COLO668 (cell line): ENCODE results near the gene UBE2L5.
A peak's percentile ranks its signal among the peaks of the same experiment; 100 is the strongest.

ENCODE experiments used
- DNase-seq: peaks from one replicate; lab custom pipeline; 2025; ENCODE audit not compliant: unreplicated experiment; lab: John Stamatoyannopoulos, UW

The UBE2L5 gene

DNA sequence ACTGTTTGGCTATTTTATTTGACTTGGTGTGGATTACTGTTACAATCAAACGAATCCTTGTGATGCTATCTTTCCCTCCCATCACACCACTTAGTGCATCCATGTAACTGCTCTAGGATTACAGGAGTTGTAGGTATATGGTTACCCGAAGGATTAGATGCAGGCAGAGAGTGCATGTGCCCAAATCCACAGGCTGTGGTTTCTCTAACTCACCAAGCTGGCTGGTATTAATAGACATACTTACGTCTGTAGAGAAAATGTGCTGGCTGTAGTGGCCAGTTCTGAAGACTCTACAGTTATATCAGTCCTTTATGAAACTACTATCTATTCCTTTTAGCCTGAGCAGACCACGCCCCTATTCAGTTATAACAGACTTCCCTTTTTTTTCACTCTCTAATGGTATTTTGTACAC lies 44.6 kb downstream of the UBE2L5 start:
- peak; percentile 19 for DNase-seq

DNA sequence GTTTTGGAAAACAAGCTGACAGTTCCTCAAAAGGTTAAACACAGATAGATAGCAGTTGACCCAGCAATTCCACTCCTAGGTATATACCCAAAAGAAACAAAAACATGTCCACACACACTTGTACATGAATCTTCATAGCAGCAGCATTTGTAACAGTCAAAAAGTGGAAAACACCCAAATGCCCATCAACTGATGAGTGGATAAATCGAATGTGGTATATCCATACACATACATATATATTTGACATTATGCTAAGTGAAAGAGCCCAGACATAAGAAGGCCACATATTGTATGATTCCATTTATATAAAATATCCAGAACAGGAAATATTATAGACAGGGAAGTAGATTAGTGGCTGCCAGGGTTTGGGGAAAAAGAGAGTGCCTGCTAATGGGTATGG lies 51.4 kb downstream of the UBE2L5 start:
- no peak for DNase-seq

- DNase-seq, result no peak
Measured at GRCh38 chr13:30477346-30478195, 55.3 kb downstream of the UBE2L5 start.
